AG04449 (cell line): Measurements from ENCODE around the gene MRPL16.

Experiments
- CTCF ChIA-PET: fragments of 350-600 bp; formaldehyde crosslinking; extraction: SDS; loops from one replicate; lab custom pipeline; 2021; ENCODE audit warnings: antibody characterized with exemption; lab: Yijun Ruan, JAX
- POLR2A ChIA-PET: fragments of 400-600, 350-600 bp; formaldehyde crosslinking; extraction: SDS; loops from one replicate; lab custom pipeline; 2020; ENCODE audit warnings: antibody characterized with exemption, inconsistent platforms; lab: Yijun Ruan, JAX
- DNase-seq: peaks from one replicate; pipeline ENCODE4 v3.0.0-alpha.2; 2010; ENCODE audit warnings: low read depth, low spot score
- H3K4me3 ChIP-seq: 2 replicates; pipeline ENCODE4 v1.5.1; 2011; ENCODE audit warnings: low read depth, mild to moderate bottlenecking, control low read depth, low read length
- TF ChIP-seq, protein P1 (sequence below): IDR thresholded peaks from one replicate; pipeline ENCODE4 v1.5.1; 2011; ENCODE audit warnings: mild to moderate bottlenecking, moderate library complexity, low read length, control low read depth, inconsistent platforms; ENCODE audit not compliant: insufficient read depth; ENCODE audit errors: missing control alignments

MRPL16 gene

GRCh38 chr11:59756558-59756840 is 54.1 kb downstream of the MRPL16 start:
- CTCF ChIA-PET, result interaction anchor here (2.0 to 8.1 kb wide), 7 partner anchors 10 to 87 kb away, joined by 5 to 216 read pairs (median 14); partner anchors contain the start of genes MRPL16 and PATL1
- TF ChIP-seq, protein P1, sequence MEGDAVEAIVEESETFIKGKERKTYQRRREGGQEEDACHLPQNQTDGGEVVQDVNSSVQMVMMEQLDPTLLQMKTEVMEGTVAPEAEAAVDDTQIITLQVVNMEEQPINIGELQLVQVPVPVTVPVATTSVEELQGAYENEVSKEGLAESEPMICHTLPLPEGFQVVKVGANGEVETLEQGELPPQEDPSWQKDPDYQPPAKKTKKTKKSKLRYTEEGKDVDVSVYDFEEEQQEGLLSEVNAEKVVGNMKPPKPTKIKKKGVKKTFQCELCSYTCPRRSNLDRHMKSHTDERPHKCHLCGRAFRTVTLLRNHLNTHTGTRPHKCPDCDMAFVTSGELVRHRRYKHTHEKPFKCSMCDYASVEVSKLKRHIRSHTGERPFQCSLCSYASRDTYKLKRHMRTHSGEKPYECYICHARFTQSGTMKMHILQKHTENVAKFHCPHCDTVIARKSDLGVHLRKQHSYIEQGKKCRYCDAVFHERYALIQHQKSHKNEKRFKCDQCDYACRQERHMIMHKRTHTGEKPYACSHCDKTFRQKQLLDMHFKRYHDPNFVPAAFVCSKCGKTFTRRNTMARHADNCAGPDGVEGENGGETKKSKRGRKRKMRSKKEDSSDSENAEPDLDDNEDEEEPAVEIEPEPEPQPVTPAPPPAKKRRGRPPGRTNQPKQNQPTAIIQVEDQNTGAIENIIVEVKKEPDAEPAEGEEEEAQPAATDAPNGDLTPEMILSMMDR, result no peak
- no peak overlapping the region for H3K4me3 ChIP-seq
- DNase-seq, result no peak
- POLR2A ChIA-PET, result no interaction called here
